OCI-LY1 (cell line): Measurements from ENCODE around the gene NOTUM.

Source experiments
- CTCF ChIP-seq: fragments of 200-600 bp; sonication (generic), shearing (Covaris generic); IDR thresholded peaks from 2 replicates; pipeline ENCODE4 v1.5.1; 2017; ENCODE audit warnings: mild to moderate bottlenecking, antibody characterized with exemption, low read length, moderate library complexity, mixed read lengths
- EZH2 ChIP-seq: fragments of 200-600 bp; sonication (generic), shearing (Covaris generic); IDR thresholded peaks from 2 replicates; pipeline ENCODE4 v1.8.0; 2017; ENCODE audit warnings: borderline replicate concordance, mixed run types, mild to moderate bottlenecking, antibody characterized with exemption, low read length, moderate library complexity, mixed read lengths

GRCh38 chr17:81950501-81950900, 10.5 kb downstream of the NOTUM start:
- no peak for TF ChIP-seq CTCF
- TF ChIP-seq EZH2 = no peak
